ENCODE data around the gene ZSWIM2. TPM values are rescaled to one million over a fixed set of nuclear protein-coding genes. Genes with fewer than 3 reads are reported as not detected.

Gene ZSWIM2
- total RNA-seq, 1 experiment from 2014 or later: not detected

DNA sequence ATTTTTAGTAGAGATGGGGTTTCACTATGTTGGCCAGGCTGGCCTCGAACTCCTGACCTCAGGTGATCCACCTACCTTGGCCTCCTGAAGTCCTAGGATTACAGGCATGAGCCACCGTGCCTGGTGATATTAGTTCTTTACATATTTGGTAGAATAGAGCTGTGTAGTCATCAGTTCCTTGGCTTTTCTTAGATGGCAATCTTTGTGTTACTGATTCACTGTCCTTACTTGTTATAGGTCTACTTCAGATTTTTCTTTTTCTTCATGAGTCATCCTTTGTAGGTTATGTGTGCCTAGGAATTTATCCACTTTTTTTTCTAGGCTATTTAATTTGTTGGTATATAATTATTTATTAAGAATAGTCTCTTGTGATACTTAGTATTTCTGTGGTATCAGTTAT lies 30.3 kb upstream of the ZSWIM2 start:
- Histone ChIP-seq H3K36me3 (no peaks in the 10 kb centered on the region), H3K4me1 (replicated peaks) (no peaks in the 10 kb centered on the region), H3K27ac (no peak overlapping the region), H3K4me3 (no peak overlapping the region), H3K27me3 (replicated peaks) (no peaks in the 10 kb centered on the region), H3K9me3 (replicated peaks) (no peaks in the 10 kb centered on the region)
- DNase-seq (ENCODE audit: low read depth in 1 of 2, low spot score in 2 of 2): no peak

GRCh38 chr2:186874713-186875112 lies 25.7 kb upstream of the ZSWIM2 start:
- Histone ChIP-seq H3K4me1 (replicated peaks) (no peaks in the 10 kb centered on the region), H3K9me3 (replicated peaks) (no peaks in the 10 kb centered on the region), H3K4me3 (no peak overlapping the region), H3K36me3 (no peaks in the 10 kb centered on the region), H3K27ac (no peak overlapping the region), H3K27me3 (replicated peaks) (peaks cover 16% of the 10 kb centered on the region)
- DNase-seq (ENCODE audit: low read depth in 1 of 2, low spot score in 2 of 2): no peak

GRCh38 chr2:186871881-186872280 lies 22.9 kb upstream of the ZSWIM2 start:
- Histone ChIP-seq H3K4me3 (no peak overlapping the region), H3K4me1 (replicated peaks) (no peaks in the 10 kb centered on the region), H3K9me3 (replicated peaks) (no peaks in the 10 kb centered on the region), H3K27me3 (replicated peaks) (peaks cover 19% of the 10 kb centered on the region), H3K27ac (no peak overlapping the region), H3K36me3 (no peaks in the 10 kb centered on the region)
- DNase-seq (ENCODE audit: low read depth in 1 of 2, low spot score in 2 of 2): no peak

DNA sequence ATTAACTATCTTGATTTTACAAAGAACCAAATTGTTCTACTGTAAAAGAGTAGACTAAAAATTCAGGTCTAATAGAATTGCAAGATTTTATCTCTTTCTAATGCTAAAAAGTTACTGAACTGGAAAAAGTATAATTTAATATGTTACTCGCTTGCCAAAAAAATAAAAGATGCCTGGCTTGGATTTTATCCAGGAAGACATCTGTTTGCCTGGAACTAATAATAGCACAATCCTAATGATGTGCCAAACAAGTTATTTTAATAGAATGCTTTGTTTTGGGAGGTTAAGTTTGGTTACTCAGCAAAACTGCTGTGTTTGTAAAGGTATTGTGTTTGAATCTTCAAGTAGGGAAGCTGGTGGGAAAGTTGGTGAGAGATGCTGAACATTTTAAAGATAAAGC lies 19.4 kb upstream of the ZSWIM2 start:
- Histone ChIP-seq H3K4me3 (no peak overlapping the region), H3K36me3 (no peaks in the 10 kb centered on the region), H3K27me3 (replicated peaks) (peaks cover 19% of the 10 kb centered on the region), H3K9me3 (replicated peaks) (no peaks in the 10 kb centered on the region), H3K27ac (no peak overlapping the region), H3K4me1 (replicated peaks) (no peaks in the 10 kb centered on the region)
- no peak for DNase-seq (ENCODE audit: low read depth in 1 of 2, low spot score in 2 of 2)

DNA sequence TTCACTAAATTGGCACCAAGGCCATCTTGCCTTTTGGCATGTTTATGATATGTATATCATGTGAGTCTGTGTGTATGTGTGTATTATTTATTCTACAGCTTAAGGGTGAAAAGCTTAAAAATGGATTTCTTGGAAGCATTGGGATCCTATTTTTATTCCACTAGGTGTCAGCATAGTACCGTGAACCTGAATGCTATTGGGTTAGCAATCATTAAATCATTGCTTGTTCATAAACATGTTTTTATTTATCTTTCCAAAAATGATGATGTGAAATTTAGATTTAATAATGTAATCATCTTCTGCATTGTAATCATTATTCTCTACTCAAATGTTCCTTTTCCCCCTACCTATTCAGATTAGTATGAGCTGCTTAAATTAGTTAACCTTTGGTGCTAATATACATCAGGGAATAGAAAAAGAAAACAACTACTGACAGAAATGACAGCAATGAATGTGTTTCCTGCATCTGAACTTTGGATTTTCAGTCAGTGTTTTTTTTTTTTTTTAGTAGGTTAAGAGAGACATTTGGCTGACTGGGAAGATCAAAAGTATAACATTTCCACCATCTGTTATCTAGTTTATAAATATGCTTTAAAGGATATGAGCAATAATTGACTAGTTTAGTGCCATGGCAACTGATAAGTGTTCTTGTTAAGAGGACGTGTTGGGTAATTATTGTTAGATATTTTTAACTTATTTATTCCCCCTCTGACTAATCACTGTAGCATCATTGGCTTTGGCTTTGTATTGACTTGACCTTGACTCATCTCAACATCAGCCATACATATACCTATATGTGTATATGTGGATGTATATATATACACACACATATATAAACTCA lies 14.1 kb upstream of the ZSWIM2 start:
- Histone ChIP-seq H3K4me3 (no peak overlapping the region), H3K4me1 (replicated peaks) (no peaks in the 10 kb centered on the region), H3K36me3 (no peaks in the 10 kb centered on the region), H3K9me3 (replicated peaks) (no peaks in the 10 kb centered on the region; the same call in 1 of the 2 replicates), H3K27ac (no peak overlapping the region), H3K27me3 (replicated peaks) (no peaks in the 10 kb centered on the region)
- no peak for DNase-seq (ENCODE audit: low read depth in 1 of 2, low spot score in 2 of 2)

DNA sequence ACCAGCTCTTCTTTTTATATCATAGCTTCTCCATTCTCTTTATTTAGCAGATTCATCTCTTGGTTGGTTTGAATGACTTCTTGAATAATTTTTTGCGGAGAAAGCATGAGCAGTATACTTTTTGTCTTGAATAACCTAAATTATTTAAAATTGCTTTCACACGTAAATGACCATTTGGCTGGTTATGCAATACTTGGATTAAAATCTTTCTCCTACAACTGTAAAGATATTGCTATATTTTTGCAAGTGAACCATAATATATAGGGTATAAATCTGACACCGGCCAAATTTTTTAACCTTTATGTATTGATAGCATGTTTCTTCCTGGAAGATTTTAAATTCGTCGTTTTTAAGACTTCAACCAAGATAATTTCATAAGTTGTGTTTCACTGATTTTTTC lies 6.2 kb upstream of the ZSWIM2 start:
- no peak overlapping the region for H3K27ac ChIP-seq
- peaks cover 9% of the 10 kb centered on the region for H3K4me1 ChIP-seq (replicated peaks)
- H3K4me3 ChIP-seq: no peak overlapping the region
- H3K27me3 ChIP-seq (replicated peaks): no peaks in the 10 kb centered on the region
- no peaks in the 10 kb centered on the region; the same call in 1 of the 2 replicates for H3K9me3 ChIP-seq (replicated peaks)
- DNase-seq (ENCODE audit: low read depth in 1 of 2, low spot score in 2 of 2): no peak
- no peaks in the 10 kb centered on the region for H3K36me3 ChIP-seq

DNA sequence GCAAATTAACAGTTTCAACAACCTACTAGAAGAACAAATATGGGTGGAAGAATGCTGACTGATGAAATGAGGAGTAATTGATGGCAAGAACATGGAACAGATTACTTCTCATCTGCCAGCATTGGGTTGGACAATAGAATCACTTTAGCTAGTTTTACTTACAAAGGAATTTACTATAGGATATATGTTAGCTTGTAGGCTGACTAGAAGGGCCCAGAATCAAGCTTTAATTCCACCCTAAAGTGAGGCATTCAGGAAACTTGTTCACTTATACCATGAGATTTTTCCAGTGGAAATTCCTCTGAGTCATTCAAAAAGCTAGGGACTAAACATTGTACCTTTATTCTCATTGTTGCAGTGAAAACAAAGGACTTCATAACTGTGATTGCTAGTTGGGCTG lies 5.0 kb upstream of the ZSWIM2 start:
- no peak overlapping the region for H3K4me3 ChIP-seq
- H3K27me3 ChIP-seq (replicated peaks): no peaks in the 10 kb centered on the region
- peaks cover 13% of the 10 kb centered on the region for H3K4me1 ChIP-seq (replicated peaks)
- H3K9me3 ChIP-seq (replicated peaks): no peaks in the 10 kb centered on the region; the same call in 1 of the 2 replicates
- peak in 1 of 2 experiments; percentile 41 for DNase-seq (ENCODE audit: low read depth in 1 of 2, low spot score in 2 of 2)
- H3K36me3 ChIP-seq: no peaks in the 10 kb centered on the region
- H3K27ac ChIP-seq: peak overlapping the region; percentile 10; the same call in 1 of the 2 replicates

GRCh38 chr2:186852508-186852907 lies 3.5 kb upstream of the ZSWIM2 start:
- no peaks in the 10 kb centered on the region for H3K27me3 ChIP-seq (replicated peaks)
- no peak overlapping the region for H3K4me3 ChIP-seq
- H3K4me1 ChIP-seq (replicated peaks): peaks cover 15% of the 10 kb centered on the region
- H3K27ac ChIP-seq: no peak overlapping the region
- H3K36me3 ChIP-seq: no peaks in the 10 kb centered on the region
- H3K9me3 ChIP-seq (replicated peaks): no peaks in the 10 kb centered on the region
- no peak for DNase-seq (ENCODE audit: low read depth in 1 of 2, low spot score in 2 of 2)

DNA sequence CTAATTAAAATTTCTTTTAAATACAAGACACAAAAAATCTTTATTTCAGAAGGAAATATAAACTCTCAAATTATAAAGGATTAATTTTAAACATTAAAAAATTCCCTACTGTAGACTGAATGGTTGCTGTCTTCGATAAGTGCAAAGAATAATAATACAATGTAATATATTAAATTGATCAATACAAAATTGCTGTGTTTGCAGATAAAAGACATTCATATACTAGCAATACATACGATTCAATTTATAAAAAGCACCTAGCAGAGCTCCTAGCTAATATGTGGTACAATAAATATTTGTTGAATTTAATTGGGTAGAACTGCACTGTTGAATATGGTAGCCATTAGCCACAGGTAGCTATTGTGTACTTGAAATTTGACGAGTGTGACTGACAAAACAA lies 6.6 kb downstream of the ZSWIM2 start:
- H3K4me3 ChIP-seq: no peak overlapping the region
- no peaks in the 10 kb centered on the region for H3K9me3 ChIP-seq (replicated peaks)
- no peak for DNase-seq (ENCODE audit: low read depth in 1 of 2, low spot score in 2 of 2)
- H3K4me1 ChIP-seq (replicated peaks): peaks cover 11% of the 10 kb centered on the region
- H3K27ac ChIP-seq: peak overlapping the region; percentile 22; the same call in 1 of the 2 replicates
- no peaks in the 10 kb centered on the region for H3K36me3 ChIP-seq
- no peaks in the 10 kb centered on the region for H3K27me3 ChIP-seq (replicated peaks)

GRCh38 chr2:186841940-186842339 lies 7.0 kb downstream of the ZSWIM2 start:
- Histone ChIP-seq H3K36me3 (no peaks in the 10 kb centered on the region), H3K27me3 (replicated peaks) (no peaks in the 10 kb centered on the region), H3K27ac (peak overlapping the region; percentile 22), H3K4me3 (no peak overlapping the region), H3K9me3 (replicated peaks) (no peaks in the 10 kb centered on the region), H3K4me1 (replicated peaks) (peaks cover 11% of the 10 kb centered on the region)
- peak in 1 of 2 experiments; percentile 47 for DNase-seq (ENCODE audit: low read depth in 1 of 2, low spot score in 2 of 2)

- DNase-seq (ENCODE audit: low read depth in 1 of 2, low spot score in 2 of 2): no peak
- H3K4me1 ChIP-seq (replicated peaks): no peaks in the 10 kb centered on the region
- no peaks in the 10 kb centered on the region for H3K27me3 ChIP-seq (replicated peaks)
- no peak overlapping the region for H3K4me3 ChIP-seq
- no peaks in the 10 kb centered on the region for H3K9me3 ChIP-seq (replicated peaks)
- H3K27ac ChIP-seq: no peak overlapping the region
- no peaks in the 10 kb centered on the region for H3K36me3 ChIP-seq
Observed at GRCh38 chr2:186835628-186836027, 13.3 kb downstream of the ZSWIM2 start.

DNA sequence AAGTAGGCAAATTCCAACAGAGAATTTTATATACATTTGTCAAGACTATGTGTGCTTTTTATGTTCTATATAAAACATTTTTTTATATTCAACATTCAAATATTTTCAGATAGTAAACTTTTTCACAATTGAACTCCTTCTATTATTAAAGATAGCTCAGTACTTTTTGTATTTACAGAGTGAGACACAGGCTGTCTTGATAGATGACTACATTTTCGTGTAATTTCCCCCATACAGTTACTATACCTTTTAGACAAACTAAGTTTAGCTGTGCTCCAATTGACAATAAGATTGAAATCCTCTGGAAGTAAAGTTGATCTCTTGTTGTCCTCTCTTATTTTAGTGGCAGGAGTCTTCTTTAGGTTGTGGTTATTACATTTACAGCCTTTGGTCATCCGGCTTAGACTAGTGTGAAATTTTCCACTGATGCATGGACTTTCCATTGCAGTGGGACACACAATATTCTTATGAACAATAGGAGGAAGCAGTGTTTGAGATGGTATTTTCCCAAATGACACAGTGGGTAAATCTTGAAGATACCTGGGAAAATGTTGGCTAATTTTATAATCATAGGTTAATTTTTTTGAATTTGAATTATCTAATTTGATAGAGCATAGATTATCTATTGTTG lies 21.0 kb downstream of the ZSWIM2 start:
- Histone ChIP-seq H3K27me3 (replicated peaks) (no peaks in the 10 kb centered on the region), H3K4me3 (no peak overlapping the region), H3K9me3 (replicated peaks) (no peaks in the 10 kb centered on the region), H3K4me1 (replicated peaks) (no peaks in the 10 kb centered on the region; the same call in 1 of the 2 replicates), H3K27ac (no peak overlapping the region), H3K36me3 (no peaks in the 10 kb centered on the region)
- no peak for DNase-seq (ENCODE audit: low read depth in 1 of 2, low spot score in 2 of 2)

GRCh38 chr2:186827411-186827810 lies 21.6 kb downstream of the ZSWIM2 start:
- H3K36me3 ChIP-seq: no peaks in the 10 kb centered on the region
- H3K4me1 ChIP-seq (replicated peaks): no peaks in the 10 kb centered on the region; the same call in 1 of the 2 replicates
- DNase-seq (ENCODE audit: low read depth in 1 of 2, low spot score in 2 of 2): no peak
- no peak overlapping the region for H3K4me3 ChIP-seq
- no peaks in the 10 kb centered on the region for H3K27me3 ChIP-seq (replicated peaks)
- H3K27ac ChIP-seq: no peak overlapping the region
- no peaks in the 10 kb centered on the region for H3K9me3 ChIP-seq (replicated peaks)

DNA sequence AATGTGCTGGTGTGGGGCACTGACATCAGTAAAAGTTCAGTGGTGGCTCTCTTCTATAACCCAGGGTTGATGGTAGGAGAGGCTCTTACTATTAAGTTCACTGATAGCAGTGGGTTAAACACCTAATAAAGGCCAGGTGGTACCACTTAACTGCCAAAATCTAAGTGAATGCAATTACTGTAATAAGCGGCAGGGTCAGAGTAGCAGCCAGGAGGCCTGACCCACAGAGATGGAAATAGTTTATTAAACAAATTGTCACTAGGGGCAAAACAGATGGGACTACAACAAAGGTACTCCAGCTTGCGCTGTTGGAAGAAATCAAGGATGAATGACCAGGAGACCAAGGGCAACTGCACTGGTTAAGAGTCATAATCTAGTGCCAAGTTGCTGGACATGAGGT lies 26.6 kb downstream of the ZSWIM2 start:
- Histone ChIP-seq H3K4me3 (no peak overlapping the region), H3K4me1 (replicated peaks) (no peaks in the 10 kb centered on the region), H3K9me3 (replicated peaks) (no peaks in the 10 kb centered on the region), H3K36me3 (no peaks in the 10 kb centered on the region), H3K27ac (no peak overlapping the region), H3K27me3 (replicated peaks) (no peaks in the 10 kb centered on the region)
- no peak for DNase-seq (ENCODE audit: low read depth in 1 of 2, low spot score in 2 of 2)
